PC-9 (cell line): Measurements from ENCODE around the gene DPP10. TPM values are rescaled to one million over a fixed set of nuclear protein-coding genes. Genes with fewer than 3 reads are reported as not detected.

Experiments
- BruUV-seq: library from RNA; stranded (reverse); fragments of 400-500 nt; replicated peaks from 2 replicates; lab custom pipeline; 2021; lab: Mats Ljungman, UMichigan
- CTCF ChIA-PET: fragments of 300-600 bp; sonication (Branson Sonifier 250); formaldehyde crosslinking; loops from one replicate; lab custom pipeline; 2022; ENCODE audit warnings: antibody characterized with exemption; lab: Charles Lee
- POLR2A ChIA-PET: fragments of 300-600 bp; sonication (Branson Sonifier 250); formaldehyde crosslinking; loops from one replicate; lab custom pipeline; 2022; ENCODE audit warnings: antibody characterized with exemption; ENCODE audit not compliant: unreplicated experiment; lab: Charles Lee
- DNase-seq, 2 experiments: peaks; one replicate each; pipeline versions ENCODE4 v3.0.0 to v3.0.0-alpha.2; 2015 to 2022; ENCODE audit warnings: mixed read lengths in 1 of 2
- H2AFZ ChIP-seq: fragments of 200-600 bp; sonication (generic); 2 replicates; pipeline ENCODE4 v1.8.1; 2017; ENCODE audit warnings: antibody characterized with exemption
- H3F3A ChIP-seq: fragments of 200-600 bp; sonication (generic); 2 replicates; pipeline ENCODE4 v1.8.1; 2017; ENCODE audit warnings: antibody characterized with exemption, mild to moderate bottlenecking, low read depth; ENCODE audit not compliant: insufficient read depth
- H3K27ac ChIP-seq: fragments of 200-600 bp; sonication (generic); 2 replicates; pipeline ENCODE4 v1.6.1; 2016; ENCODE audit warnings: mixed run types
- H3K27me3 ChIP-seq: fragments of 200-600 bp; sonication (generic); 2 replicates; pipeline ENCODE4 v1.6.1; 2016; ENCODE audit warnings: low read depth, mixed run types; ENCODE audit not compliant: insufficient read depth
- H3K36me3 ChIP-seq: fragments of 200-600 bp; sonication (generic); 2 replicates; pipeline ENCODE4 v1.6.1; 2016; ENCODE audit warnings: low read depth, mixed run types
- H3K4me1 ChIP-seq: fragments of 200-600 bp; sonication (generic); replicated peaks from 2 replicates; pipeline ENCODE4 v1.6.1; 2016; ENCODE audit warnings: mixed run types; ENCODE audit not compliant: insufficient read depth
- H3K4me2 ChIP-seq: fragments of 200-600 bp; sonication (generic); 2 replicates; pipeline ENCODE4 v1.6.1; 2017; ENCODE audit warnings: mixed run types
- H3K4me3 ChIP-seq: fragments of 200-600 bp; sonication (generic); 2 replicates; pipeline ENCODE4 v1.6.1; 2016; ENCODE audit warnings: mixed run types
- H3K79me2 ChIP-seq: fragments of 200-600 bp; sonication (generic); 2 replicates; pipeline ENCODE4 v1.6.1; 2017; ENCODE audit warnings: low read depth, mixed run types
- H3K9me2 ChIP-seq: fragments of 200-600 bp; sonication (generic); 2 replicates; pipeline ENCODE4 v1.8.1; 2017; ENCODE audit warnings: mild to moderate bottlenecking; ENCODE audit not compliant: insufficient read depth
- H3K9me3 ChIP-seq: fragments of 200-600 bp; sonication (generic); 2 replicates; pipeline ENCODE4 v1.8.1; 2016; ENCODE audit warnings: low read depth; ENCODE audit not compliant: insufficient read depth
- H4K20me1 ChIP-seq: fragments of 200-600 bp; sonication (generic); 2 replicates; pipeline ENCODE4 v1.8.1; 2017; ENCODE audit not compliant: insufficient read depth
- CTCF ChIP-seq: fragments of 200-600 bp; sonication (generic); conservative IDR thresholded peaks from 2 replicates; pipeline ENCODE4 v1.6.1; 2017; ENCODE audit warnings: mixed run types, antibody characterized with exemption, mild to moderate bottlenecking, moderate library complexity
- EZH2 ChIP-seq: fragments of 200-600 bp; sonication (generic); IDR thresholded peaks from 2 replicates; pipeline ENCODE4 v1.8.0; 2017; ENCODE audit warnings: antibody characterized with exemption, low read depth
- intact Hi-C: fragments of 100-400 bp; cut with micrococcal nuclease; formaldehyde crosslinking; loops from one replicate; pipeline ENCODE4 v1.10.0; 2022; ENCODE audit not compliant: unreplicated experiment
- total RNA-seq: library from RNA; stranded (reverse); gene quantifications from 2 replicates; pipeline ENCODE4 v1.2.3, GENCODE V29; 2021

DPP10 gene
- total RNA-seq, 1 experiment from 2014 or later, result not detected

- H3K27ac ChIP-seq, result no peak overlapping the region
- H3K4me2 ChIP-seq, result no peak overlapping the region
- no peak for DNase-seq
- ChIA-PET CTCF (no interaction called here), POLR2A (no interaction called here)
- no peaks in the 10 kb centered on the region for H3K27me3 ChIP-seq
- no TSS peak for BruUV-seq
- no peaks in the 10 kb centered on the region for H3K4me1 ChIP-seq
- no peaks in the 10 kb centered on the region for H3K79me2 ChIP-seq
- no peak overlapping the region for H3K4me3 ChIP-seq
- no peaks in the 10 kb centered on the region for H3K36me3 ChIP-seq
- H2AFZ ChIP-seq, result no peak overlapping the region
- intact Hi-C loops, result no loop called here
- no peaks in the 10 kb centered on the region for H3K9me2 ChIP-seq
- no peaks in the 10 kb centered on the region for H3K9me3 ChIP-seq
- TF ChIP-seq CTCF, result no peak
- TF ChIP-seq EZH2, result no peak
- no peaks in the 10 kb centered on the region for H4K20me1 ChIP-seq
- H3F3A ChIP-seq, result no peaks in the 10 kb centered on the region
Observed at GRCh38 chr2:115386465-115386864, 944.0 kb downstream of the DPP10 start.

- no peaks in the 10 kb centered on the region for H3K9me3 ChIP-seq
- H4K20me1 ChIP-seq, result no peaks in the 10 kb centered on the region
- H3K27ac ChIP-seq, result no peak overlapping the region
- H3F3A ChIP-seq, result no peaks in the 10 kb centered on the region
- intact Hi-C loops, result no loop called here
- H3K4me3 ChIP-seq, result no peak overlapping the region
- no peaks in the 10 kb centered on the region for H3K27me3 ChIP-seq
- no peak for TF ChIP-seq CTCF
- no TSS peak for BruUV-seq
- ChIA-PET CTCF (no interaction called here), POLR2A (no interaction called here)
- H2AFZ ChIP-seq, result no peak overlapping the region
- no peaks in the 10 kb centered on the region for H3K79me2 ChIP-seq
- H3K4me2 ChIP-seq, result no peak overlapping the region
- no peaks in the 10 kb centered on the region for H3K36me3 ChIP-seq
- H3K4me1 ChIP-seq, result no peaks in the 10 kb centered on the region
- no peaks in the 10 kb centered on the region for H3K9me2 ChIP-seq
- DNase-seq, result no peak
Observed at GRCh38 chr2:115389024-115389423, 946.6 kb downstream of the DPP10 start.

DNA sequence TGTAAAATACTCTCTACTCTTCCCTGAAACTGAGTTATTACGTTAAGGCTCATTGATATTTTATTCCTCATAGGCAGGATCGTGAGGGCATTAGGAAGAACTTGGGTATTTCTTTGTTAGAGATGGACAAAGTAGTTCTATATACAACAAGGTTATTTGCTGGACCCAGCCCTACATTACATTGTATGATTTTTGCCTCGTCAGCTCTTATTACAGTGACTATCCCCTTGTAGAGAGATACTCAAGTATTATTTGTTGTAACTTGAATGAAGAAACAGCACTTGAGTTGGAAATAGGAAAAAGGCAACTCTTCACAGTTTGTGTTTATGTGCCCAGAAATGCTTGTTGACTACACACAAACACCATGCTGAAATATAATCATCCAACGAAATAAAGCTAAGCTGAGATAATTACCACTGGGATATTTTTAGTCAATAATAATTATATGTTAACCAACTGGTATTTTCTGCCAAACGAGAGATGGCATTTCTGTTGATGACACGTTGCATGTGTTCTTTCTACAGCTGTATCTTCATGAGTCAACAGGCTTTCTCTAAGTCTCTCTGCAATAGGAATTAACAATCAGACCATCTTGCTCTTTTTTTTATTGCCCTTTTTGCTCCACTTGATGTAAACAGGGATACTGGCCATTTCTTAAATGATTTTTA is 947.6 kb downstream of the DPP10 start:
- no TSS peak for BruUV-seq
- H3K27ac ChIP-seq, result no peak overlapping the region
- no peaks in the 10 kb centered on the region for H3K79me2 ChIP-seq
- no peaks in the 10 kb centered on the region for H3K9me2 ChIP-seq
- H3F3A ChIP-seq, result no peaks in the 10 kb centered on the region
- TF ChIP-seq CTCF, result no peak
- no peak for TF ChIP-seq EZH2
- no peak overlapping the region for H3K4me2 ChIP-seq
- no peaks in the 10 kb centered on the region for H3K27me3 ChIP-seq
- POLR2A ChIA-PET, result no interaction called here
- no peak for DNase-seq
- H3K4me3 ChIP-seq, result no peak overlapping the region
- H3K9me3 ChIP-seq, result no peaks in the 10 kb centered on the region
- CTCF ChIA-PET, result no interaction called here
- no peaks in the 10 kb centered on the region for H3K4me1 ChIP-seq
- H2AFZ ChIP-seq, result no peak overlapping the region
- intact Hi-C loops, result no loop called here
- H3K36me3 ChIP-seq, result no peaks in the 10 kb centered on the region
- no peaks in the 10 kb centered on the region for H4K20me1 ChIP-seq
